Stimulated activated CD4-positive, alpha-beta T cell treated with anti-CD3 and anti-CD28 coated beads, Interleukin-12 subunit alpha, Interleukin-12 subunit beta, amount 100 ng/mL, for 24 hours (primary cell): ENCODE measurements around the gene PTRH2.

ENCODE experiments used
- DNase-seq, 2 experiments: peaks; one replicate each; pipeline ENCODE4 v3.0.0-alpha.2; 2020; ENCODE audit warnings: low read depth in 2 of 2

The PTRH2 gene

GRCh38 chr17:59719526-59719925, 12.3 kb upstream of the PTRH2 start:
- DNase-seq, result no peak

- DNase-seq, result no peak
These were observed 9.2 kb upstream of the PTRH2 start for GRCh38 chr17:59716427-59716826.

DNA sequence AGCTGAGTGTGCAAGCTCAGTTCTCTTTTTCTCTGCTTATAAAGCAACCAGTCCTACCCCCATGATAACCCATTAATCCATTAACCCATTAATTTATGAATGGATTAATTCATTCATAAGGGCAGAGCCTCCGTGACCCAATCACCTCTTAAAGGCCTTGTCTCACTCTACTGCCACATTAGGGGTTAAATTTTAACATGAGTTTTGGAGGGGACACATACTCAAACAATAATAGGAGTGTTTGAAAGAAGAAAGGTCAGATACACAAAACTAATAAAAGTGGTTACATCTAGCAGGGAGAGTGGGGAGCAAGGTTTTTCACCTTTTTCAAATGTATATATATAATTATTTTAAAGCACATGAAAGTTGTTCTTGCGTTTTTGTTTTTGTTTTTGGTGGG, 7.0 kb upstream of the PTRH2 start:
- DNase-seq, result no peak

GRCh38 chr17:59712862-59713261, 5.6 kb upstream of the PTRH2 start:
- no peak for DNase-seq

DNA sequence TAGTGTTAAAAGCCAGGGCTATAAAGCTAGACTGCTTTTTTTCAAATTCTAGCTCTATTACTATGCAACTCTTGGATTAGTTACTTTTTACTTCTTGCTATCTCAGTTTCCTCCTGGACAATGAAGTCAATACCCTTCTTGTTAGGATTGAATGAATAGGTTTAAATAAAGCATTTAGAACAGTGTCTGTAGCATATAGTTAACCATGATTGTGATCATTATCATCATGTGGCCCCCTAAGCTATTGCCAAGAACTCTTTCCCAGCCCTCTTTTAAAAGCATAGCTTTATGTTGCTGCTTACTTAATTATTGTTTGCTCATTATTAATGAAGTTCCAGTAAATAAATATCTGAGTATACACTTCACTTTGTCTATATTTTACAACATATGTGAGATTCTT, 4.7 kb upstream of the PTRH2 start:
- DNase-seq, result no peak

- no peak for DNase-seq
These were observed 771 bp upstream of the PTRH2 start for GRCh38 chr17:59707971-59708430.

DNA sequence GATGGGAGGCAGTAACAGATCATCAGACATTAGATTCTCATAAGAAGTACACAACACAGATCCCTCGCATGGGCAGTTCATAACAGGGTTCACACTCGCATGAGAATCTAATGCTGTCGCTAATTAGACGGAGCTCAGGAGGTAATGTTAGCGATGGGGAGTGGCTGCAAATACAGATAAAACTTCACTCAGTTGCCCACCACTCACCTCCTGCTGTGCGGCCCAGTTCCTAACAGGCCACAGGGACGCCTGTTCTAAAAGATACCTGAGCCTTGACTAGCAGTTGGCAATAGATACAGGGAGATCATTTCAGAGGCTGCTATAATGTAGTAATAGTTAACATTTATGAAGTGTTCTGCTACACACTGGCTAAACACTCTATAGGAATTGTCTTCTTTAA, 4.9 kb downstream of the PTRH2 start:
- DNase-seq, result no peak

- no peak for DNase-seq
These were observed 7.4 kb downstream of the PTRH2 start for GRCh38 chr17:59699786-59700185.

GRCh38 chr17:59699218-59699617, 8.0 kb downstream of the PTRH2 start:
- DNase-seq, result no peak

DNA sequence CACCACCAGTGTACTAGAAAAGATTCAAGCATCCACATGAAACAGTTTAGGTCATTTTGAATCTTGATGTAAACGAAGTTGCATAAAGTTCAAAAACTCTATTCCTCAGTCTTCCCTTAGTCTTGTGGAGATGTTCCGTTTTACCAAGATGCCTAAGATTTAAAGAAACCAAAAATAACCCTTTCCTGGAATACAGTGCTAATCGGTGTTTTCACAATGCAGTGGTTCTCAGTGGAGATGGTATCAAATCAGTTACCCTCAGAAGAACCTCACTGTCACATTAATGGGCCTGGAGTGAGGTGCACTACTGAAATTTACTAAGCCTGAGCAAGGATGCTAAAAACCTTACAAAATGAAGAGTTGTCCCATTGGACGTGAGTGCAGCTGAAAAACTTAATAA, 9.1 kb downstream of the PTRH2 start:
- DNase-seq, result no peak

DNA sequence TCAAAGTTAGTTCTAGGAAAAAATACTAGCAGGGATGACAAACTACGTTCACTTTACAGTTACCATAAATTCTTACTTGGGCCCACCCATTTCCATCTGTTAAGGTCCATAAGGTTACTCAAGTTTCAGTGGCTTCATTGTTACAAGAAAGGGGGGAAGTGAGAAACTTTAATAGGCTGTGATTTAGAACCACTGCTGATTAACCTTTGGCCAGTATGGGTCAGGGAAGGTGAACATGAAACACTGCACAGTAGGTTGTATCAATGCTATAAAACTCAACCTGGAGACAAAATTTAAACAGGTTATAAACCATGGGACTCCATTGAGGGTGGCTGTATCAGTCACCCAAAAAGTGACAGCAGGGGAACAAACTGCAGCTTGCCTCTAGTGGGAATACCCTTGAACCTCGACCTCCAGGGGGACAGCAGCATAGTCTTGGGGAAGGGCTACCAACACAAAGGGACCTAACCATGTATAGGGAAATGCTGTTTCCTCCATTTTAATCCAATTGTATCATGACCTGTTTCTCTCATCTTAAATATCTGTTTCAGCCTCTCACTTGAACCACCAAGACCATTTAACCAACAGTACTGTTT, 10.4 kb downstream of the PTRH2 start:
- DNase-seq, result no peak

DNA sequence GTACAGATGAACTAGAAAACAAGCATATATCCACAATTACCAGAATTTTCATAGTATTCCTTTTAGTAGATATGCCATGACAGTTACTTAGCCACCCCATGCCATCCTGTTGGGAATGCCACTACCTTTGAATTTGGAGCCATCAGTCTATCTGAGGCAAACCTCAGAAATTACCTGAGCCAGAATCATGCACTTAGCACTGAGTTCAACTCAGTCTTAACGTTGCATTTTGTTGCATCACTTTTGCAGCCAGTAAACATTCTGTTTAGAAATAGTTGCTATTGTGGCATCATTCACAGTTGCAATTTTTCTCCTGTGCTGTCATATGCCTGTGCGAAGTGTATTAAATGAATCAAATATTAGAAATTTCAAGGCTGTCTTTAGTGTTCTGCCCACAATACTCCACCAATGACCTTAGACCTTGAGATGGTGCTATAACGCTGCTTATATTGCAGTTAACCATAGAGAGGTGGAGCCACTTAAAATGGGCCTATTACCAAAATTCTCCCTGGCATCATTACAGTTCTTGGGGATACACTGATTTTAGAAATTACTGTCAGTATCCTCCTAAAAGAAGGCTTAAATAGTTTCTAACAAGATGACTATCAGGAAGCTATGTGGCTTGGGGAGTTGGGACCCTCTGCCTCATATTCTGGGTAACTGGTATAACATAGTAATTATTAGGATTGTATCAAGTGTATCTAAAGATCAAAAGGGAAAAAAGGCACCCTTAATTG, 11.1 kb downstream of the PTRH2 start:
- DNase-seq, result no peak

- DNase-seq, result no peak
These were observed 12.9 kb downstream of the PTRH2 start for GRCh38 chr17:59694344-59694743.

DNA sequence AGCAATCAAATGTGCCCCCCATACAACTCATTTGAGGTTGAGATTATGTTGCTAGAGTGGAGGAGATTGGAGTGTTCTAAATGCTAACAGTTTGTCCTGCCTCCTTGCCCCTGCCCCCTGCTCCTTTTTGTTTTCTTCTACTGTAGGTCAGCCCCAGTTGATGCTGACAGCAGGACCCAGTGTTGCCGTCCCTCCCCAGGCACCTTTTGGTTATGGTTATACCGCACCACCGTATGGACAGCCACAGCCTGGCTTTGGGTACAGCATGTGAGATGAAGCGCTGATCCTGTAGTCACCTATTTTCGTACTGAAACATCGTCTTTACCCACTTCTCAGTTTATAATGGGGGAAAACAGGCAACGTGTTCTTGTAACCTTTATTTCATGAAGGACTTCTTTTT, 13.6 kb downstream of the PTRH2 start:
- DNase-seq, result no peak

GRCh38 chr17:59688496-59688895, 18.7 kb downstream of the PTRH2 start:
- DNase-seq, result no peak

DNA sequence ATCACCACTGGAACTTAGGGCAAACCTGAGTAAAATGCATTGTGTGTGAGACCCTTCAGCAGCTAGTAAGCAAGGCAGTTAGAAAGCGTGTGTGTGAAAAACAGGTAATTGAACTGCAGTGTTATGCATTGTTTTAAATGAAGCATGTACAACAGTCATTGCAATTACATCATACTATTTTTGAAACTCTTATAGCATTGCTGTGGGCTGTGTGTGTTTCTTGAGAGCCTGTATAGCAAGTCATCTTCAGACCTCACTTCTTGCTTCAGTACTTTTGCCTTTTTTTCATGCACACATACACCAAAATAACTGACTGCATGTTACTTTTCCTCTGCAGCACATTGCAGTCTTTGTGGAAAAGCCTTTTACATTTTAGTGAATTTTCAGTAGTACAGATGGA, 19.2 kb downstream of the PTRH2 start:
- no peak for DNase-seq

GRCh38 chr17:59684967-59685366, 22.3 kb downstream of the PTRH2 start:
- no peak for DNase-seq

DNA sequence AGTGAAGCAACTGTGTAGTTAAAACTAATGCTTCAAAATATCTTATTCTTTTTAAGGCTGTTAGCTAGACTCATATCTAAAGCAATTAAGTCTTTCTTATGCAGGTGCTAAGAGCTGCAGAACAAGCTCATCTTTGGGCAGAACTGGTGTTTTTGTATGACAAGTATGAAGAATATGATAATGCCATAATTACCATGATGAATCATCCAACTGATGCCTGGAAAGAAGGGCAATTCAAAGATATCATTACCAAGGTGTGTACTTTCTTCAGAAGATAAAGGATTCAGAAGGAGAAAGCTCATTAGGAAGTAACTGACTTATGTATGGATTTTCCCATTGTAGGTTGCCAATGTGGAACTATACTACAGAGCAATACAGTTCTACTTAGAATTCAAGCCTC, 23.9 kb downstream of the PTRH2 start:
- no peak for DNase-seq

- no peak for DNase-seq
These were observed 26.9 kb downstream of the PTRH2 start for GRCh38 chr17:59680314-59680713.

- no peak for DNase-seq
These were observed 28.3 kb downstream of the PTRH2 start for GRCh38 chr17:59678918-59679317.

DNA sequence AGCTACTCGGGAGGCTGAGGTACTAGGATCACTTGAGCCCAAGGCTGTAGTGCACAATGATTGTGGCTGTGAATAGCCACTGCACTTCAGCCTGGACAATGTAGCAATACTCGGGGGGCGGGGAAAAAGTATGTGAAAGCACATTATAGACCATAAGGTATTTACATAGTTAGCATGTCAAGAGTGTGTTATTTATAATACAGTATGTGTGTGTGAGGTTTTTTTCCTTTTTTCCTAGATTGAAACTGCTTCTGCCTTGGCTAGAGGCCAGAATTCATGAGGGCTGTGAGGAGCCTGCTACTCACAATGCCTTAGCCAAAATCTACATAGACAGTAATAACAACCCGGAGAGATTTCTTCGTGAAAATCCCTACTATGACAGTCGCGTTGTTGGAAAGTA, 30.5 kb downstream of the PTRH2 start:
- no peak for DNase-seq

GRCh38 chr17:59675231-59675630, 32.0 kb downstream of the PTRH2 start:
- DNase-seq, result no peak

- no peak for DNase-seq
These were observed 35.8 kb downstream of the PTRH2 start for GRCh38 chr17:59671386-59671785.

DNA sequence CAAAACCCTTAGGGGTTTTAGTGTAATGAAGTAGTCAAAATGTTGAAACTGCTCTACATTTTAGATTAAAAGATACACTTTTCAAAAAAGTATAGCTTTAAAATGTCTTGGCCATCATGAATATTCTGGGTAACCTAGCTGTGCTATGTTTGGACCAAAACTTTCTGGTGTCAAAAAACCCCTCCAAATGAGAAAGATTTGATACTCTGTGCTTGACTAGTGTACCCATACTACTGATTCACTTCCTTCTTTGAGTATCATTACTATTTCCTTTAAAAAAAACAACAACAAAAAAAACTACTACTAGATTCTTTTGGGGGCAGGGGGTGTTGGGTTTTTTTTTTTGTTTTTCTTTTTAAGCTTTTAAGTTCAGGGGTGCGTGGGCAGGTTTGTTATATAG, 37.3 kb downstream of the PTRH2 start:
- no peak for DNase-seq
